IPS DF 19.7 (cell line): ENCODE measurements around the gene RALGAPA2.

ENCODE experiments used
- DNase-seq: peaks from one replicate; pipeline ENCODE4 v3.0.0-alpha.2; 2013; ENCODE audit warnings: low read depth, low spot score

Gene RALGAPA2

DNA sequence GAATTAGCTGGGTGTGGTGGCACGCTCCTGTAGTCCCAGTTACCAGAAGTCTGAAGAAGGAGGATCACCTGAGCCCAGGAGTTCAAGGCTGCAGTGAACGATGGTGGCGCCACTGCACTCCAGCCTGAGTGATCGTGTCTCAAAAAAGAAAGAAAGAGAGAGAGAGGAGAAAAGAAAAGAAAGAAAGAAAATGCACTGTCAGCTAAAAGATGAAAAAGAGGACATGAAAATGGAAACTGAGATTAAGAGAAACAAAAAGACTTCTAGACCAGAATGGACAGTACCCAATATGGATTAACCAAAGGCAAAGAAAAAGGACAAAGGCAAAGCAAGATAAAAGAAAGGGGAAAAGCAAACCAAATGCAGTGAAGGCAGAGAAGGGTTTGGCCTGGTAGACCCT lies 9.0 kb upstream of the RALGAPA2 start:
- DNase-seq = no peak

DNA sequence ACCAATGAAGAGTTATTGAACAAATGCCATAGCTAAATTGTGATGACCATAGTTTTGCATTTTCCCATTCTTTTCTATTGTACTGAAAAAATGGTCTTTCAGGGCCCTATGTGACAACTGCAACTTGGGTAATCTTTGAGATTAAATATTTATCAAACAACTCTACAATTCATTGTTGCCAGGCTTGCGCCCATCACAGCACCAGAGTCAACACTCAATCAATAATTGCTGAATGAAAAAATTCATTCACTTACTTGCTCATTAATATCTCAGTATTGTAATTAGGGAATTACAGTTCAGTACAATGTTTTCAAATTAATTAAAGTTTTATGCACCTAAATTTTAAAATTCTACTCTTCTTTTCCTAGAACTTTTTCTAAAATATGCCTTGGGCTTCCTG lies 7.7 kb upstream of the RALGAPA2 start:
- no peak for DNase-seq

DNA sequence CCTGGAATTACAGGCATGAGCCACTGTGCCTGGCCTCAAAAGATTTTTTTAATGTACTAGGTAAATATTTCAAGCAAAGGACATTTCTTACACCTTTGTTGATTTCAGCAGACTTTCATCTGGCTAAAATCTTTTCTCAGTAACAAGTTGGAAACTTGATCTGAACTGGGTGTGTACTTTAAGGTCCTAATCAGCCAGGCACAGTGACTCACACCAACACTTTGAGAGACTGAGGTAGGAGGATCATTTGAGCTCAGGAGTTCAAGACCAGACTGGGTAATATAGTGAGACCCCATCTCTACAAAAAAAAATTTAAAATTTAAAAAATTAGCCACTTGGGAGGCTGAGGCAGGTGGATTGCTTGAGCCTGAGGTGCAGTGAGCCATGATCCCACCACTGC lies 7.0 kb upstream of the RALGAPA2 start:
- DNase-seq = no peak

DNA sequence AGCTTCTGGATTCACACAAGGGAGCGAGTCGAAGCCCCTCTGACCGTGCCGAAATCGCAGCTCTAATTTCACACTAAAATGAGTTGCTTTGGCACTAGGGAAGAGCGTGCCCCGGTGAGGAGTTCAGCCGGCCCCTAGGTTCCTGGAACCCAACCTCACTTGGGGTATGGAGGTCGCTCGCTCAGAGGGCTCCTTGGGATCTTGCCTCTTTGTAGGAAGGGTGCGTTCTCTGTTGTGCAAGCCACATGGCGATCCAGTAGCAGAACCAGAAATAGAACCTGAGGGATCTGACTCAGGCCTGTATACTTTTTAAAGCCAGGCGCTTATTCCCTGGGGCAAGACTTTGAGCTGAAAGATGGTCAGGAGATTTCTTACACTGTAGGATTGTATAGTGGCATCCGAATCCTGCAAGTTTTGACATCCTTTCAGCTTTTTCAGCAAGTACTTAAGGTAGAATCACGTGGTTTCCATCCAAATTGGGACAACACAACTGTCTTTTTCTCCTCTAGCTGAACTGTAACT lies 861 bp upstream of the RALGAPA2 start:
- no peak for DNase-seq

DNA sequence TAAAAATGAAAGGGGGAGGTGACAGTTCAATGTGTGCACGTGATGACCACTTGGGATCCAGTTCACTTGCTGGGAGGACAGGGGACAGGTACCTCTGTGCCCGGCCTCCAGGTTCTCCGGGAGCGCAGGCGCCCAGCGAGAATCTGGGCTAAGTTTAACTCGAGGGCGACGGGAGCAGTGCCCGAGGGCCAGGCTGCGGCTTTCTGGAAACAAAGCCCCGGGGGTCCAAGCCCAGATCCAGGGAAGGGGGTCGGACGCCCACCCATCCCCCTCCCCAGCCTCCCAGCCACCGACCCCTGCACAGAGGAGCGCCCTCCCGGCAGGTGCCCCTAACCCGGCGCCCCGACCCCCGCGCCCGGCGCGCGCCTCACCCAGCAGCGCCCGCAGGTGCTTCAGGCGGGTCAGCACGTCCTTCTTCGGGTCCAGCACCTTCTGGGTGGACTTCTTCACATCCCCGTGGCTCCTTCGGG lies 405 bp downstream of the RALGAPA2 start:
- no peak for DNase-seq

DNA sequence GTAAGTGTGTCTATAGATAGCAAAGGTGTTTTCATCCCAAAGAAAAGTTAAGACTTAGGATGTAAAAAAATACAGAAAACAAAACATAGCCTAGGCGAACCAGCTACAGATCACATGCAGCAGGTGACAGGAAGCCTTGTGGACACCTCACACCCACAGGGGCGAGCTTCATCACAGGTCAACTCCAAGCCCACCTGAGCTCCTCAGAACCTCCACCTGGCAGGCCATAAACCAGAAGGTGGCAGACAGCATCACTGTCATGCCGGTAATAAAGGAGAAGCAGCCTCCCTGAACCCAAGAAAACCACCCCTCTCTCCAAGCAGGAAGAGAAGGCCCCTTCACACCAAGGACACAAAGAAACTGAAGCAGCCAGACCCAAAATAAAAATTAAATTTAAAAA lies 1.0 kb downstream of the RALGAPA2 start:
- no peak for DNase-seq

DNA sequence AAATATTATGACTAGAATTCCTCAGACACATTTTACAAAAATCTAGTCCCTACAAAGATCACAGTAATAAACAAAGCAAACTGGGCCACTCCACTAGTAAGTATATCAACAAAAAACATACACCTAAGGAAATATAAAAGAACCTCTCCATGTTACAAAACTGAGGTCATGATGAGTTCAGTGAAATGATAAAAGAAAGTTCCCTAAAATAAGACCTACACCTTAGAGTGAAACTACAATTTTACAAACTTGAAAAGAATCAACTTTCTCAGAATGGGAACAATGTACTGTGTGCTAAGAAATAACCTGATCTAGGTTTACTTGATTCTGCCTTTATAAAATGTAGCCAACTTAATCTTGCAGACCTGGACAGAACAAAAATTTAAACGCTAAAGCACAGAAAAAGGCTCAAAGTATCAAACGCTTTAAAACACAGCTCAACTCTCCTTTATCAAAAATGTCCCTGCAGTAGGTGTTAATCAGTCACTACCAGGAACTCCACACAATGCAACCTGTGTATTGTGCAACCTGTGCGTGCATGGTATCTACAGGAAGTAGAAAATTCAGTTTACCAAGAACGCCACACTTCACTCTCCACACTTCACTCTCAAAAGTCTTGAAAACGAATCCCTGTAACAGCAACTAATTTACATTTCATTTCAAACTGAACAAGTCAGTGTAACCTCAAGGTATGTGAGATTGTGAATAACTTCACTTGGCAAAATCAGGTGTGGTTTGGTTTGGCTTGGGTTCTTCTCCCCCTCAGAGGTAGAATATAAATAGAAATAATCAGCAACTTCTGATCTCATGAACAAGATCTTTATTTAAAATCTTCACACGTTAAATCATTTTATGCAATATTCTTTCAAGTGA lies 1.8 kb downstream of the RALGAPA2 start:
- no peak for DNase-seq

DNA sequence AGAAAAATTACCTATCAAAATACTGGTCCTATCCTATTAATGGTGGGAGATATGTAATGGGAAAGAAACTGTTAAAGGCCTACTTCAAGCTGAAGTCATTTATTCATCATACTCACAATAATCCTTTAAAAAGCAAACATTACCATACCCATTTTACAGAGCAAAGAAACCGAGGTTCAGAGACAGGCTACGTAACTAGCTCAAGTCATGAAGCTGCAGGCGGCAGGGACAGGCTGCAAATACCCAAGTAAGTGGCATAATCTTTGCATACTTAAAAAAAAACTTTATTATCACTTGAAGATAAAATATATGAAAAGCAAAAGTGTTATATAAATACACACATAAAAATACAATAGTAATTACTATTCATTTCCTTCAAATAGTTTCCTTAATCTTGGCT lies 2.6 kb downstream of the RALGAPA2 start:
- no peak for DNase-seq

DNA sequence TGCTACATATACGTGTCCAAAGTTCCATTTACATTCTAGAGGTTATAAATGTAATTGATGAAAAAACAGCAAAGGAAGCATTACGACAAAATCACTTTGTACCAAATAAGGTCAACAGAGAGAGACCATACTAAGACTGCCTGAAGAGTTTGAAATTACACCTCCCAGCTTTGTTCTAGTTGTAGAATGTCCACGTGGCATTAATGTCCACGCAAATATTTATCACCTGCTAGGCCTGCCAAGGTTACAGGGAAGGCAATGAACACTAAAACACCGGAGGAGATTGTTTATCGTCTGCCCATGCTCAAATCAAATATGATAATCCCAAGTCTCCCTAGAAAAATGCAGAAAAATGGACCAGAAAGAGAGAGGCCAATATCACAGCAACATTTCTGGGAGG lies 6.2 kb downstream of the RALGAPA2 start:
- no peak for DNase-seq

DNA sequence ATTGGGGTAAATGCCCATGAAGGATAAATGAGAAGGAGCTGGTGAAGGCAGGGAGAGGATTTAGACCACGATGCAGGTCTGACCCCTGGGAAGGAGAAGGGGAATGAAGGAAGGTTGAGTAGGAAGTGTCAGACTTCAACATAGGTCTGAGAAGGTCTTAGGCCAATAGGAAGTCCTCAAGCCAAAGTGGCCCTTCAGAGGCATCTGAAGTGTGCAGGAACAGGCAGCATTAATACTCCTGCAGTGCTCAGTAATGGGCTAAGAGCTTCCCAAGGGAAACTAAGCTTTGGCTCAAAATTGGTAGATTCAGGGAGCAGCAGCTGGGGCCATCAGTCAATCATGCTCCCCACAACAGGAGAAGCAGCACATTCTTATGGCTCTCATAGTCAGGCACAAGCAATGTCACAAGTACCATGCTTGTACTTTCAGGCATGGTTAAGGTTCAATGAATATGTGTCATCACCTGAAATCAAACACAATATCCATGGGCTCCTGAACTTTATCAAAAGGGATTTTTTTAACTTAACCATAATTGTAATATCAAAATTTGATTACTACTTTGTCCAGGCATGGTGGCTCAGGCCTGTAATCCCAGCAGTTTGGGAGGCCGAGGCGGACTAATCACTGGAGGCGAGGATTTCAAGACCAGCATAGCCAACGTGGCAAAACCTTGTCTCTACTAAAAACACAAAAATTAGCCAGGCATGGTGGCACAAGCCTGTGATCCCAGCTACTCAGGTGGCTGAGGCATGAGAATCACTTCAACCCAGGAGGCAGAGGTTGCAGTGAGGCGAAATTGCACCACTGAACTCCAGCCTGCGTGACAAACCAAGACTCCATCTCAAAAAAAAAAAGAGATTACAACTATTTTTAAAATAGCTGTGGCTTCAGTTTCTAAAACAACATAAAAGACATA lies 9.9 kb downstream of the RALGAPA2 start:
- no peak for DNase-seq

DNA sequence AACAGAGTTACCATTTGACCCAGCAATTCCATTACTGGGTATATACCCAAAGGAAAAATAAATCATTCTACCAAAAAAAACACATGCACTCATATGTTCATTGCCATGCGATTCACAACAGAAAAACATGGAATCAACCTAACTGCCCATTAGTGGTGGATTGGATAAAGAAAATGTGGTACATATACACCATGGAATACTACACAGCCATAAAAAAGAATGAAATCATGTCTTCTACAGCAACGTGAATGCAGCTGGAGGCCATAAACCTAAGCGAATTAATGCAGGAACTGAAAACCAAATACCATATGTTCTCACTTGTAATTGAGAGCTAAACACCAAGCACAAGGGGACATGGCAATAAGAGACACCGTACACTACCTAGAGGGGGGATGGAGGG lies 12.5 kb downstream of the RALGAPA2 start:
- DNase-seq = no peak

DNA sequence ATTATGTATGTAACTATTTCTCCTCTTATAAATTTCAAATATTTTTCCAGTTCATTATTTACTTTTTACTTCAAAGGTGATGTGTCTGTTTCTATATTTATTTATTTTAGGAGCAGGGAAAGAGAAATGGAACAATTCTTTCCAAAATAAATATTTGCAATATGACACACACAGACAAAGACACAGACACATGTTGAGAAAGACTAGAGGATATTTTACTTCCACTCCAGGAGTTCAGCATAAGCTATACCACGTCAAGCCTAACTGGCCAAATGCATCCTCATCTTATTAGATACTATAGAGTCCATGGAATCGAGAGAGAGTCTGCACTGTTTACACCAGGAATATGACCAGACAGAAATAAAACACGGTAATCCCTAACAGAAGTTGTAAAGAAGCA lies 13.3 kb downstream of the RALGAPA2 start:
- no peak for DNase-seq

DNA sequence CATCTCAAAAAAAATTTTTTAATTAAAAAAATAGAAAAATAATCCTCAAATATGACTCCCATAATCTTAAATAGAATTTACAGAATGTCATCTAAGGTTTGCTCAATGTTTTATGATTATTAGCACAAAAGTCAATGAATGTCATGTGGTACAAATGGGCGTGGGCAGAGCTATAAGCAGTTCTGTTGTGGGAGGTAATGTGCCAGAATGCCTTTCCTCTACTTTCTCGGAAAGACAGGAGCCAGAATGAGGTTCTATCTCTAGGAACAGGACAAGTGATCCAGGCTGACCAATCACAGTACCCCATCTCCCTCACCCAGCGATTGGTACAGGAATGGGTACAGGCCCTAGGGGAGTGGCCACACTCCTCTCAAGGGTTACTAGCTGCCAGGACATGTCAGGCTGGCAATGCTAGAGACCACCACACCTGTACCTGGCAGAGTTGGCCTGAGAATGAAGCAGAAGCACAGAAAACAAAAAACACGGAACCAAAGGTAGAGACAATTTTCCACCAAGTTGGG lies 15.1 kb downstream of the RALGAPA2 start:
- no peak for DNase-seq

DNA sequence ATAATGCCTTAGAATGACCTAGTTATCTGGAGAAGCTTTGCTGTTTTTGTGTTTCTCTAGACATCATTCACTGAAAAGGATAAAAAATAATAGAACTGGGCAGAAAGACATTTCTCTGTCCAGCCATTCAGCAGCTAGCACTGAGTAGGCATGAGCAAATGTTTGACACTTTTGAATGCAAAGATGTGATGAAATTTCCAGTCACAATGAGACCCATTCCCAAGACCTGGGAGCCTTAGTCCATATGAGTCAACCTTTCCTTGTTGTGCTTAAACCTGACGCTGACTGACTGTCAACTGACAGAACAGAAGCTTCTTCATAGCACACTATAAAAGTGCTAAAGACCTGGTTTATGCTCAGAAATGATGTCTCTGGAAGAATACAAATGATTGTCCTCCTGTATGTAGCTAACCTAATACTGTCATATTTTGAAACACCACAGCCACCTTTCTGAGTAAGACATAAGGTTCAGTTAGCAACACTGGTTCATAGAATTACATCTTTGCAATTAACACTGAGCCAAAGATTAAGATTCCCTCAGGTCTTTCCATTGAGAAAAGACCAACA lies 17.1 kb downstream of the RALGAPA2 start:
- no peak for DNase-seq

DNA sequence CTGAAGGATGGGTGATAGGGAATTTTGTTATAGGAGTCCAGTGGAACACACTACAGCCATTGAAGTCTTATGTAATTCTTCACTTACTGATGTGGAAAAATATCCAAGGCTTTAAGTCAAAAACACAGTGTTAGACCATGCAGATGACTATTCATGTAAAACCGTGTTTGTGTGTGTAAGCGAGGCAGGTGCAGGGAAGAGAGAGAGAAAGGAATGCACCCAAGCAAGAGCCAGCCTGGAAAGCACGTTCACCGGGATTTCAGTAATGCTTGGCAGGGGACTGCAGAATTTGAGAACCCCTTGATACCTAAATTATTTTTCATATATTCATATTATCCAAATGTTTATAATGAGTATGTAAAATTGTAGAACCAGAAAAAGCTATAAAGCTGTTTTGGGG lies 17.9 kb downstream of the RALGAPA2 start:
- no peak for DNase-seq

DNA sequence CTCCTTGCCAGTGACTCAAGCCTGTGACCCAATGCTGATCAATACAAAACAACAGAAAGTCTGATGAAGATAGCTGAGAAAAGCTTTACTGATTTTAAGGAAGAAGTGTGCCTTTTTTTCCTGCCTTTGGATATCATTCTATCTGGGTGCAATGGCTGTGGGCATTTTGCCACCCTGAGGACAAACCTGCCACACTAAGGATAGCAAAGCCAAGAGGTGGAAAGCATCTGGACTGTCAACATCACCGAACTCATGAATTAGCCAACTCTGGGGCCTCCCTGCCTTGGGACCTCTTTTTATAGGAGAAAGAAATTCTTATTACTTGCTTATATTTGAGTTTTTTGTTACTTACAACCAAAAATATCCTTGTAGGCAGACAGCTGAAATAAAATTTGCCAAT lies 19.9 kb downstream of the RALGAPA2 start:
- no peak for DNase-seq

DNA sequence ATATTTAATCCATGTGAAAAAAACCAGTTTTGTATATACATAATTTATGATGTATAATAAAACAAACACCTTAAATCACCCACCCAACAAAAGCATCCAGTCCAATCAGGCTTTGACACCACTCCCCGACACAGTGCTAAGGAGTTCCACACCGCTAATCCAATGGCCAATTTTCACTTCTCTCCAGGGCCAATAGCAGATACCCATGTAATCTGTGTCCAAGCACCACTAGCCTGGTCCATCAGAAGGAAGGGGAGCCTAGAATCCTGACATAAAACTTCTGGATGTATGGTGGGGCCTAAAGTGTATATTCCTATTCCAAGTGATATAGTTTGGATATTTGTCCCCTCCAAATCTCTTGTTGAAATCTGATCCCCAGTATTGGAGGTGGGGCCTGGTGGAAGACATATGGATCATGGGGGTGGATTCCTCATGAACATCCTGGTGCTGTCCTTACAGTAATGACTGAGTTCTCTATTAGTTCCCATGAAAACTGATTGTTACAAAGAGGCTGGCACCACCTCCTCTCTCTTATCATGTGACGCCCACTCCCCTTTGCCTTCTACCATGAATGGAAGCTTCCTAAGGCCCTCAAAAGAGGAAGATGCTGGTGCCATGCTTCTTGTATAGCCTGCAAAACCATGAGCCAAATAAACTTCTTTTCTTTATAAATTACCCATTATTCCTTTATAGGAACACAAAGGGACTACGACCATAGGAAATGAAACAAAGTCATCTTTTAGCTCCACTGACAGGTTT lies 20.8 kb downstream of the RALGAPA2 start:
- DNase-seq = no peak

DNA sequence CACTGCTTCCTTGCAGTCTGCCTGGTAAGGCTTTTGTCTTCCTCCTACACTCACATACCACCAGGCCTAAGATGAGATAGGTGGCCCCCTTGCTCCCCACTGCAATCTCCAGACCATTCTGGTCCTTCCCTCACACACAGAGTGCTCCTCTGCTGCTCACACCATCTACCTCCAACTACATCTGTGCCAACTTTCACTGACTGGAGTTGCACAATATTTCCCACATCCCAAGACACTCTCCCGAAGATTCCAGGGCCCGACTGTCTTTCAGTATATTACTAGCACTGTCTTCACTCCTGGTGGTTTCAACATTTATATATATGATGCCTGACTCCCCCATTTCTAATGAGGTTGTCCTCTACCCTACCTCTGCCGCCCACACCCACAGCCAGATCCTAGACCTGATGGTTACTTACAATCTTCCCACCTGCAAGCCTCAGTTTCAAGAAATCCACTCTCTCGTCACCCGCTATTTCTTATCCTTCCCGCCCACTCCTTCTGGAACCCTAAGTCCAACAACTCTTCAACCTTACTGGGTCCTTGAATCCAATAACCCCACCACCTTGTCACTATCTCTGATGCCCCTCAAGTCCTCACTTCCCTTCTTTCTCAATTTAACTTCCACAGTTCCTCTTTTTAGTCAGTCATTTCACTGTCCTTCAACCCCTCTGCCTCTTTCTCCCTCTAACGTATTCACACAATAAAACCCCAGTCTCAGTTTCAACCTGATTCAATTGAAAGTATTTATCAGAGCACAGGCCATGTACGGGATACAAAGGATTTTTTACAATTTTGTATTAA lies 21.6 kb downstream of the RALGAPA2 start:
- DNase-seq = no peak

DNA sequence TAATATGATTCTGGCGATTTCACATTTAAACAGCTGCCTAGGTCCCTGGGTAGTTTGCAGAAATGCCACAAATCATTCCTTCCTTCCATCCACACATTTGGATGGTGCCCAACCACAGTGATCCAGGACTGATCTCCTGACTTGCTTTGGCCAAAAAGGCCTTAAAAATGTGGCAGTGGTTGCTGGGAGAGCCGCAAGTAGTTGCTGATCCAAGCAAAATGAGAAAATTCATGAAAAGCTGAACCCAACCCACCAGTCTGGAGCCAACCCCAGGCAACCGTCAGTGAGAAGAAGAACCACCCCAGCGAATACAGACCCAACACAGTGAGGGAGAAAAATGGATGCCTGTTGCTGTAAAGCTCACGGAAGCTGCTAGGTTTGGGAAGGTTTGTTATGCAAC lies 25.1 kb downstream of the RALGAPA2 start:
- no peak for DNase-seq

DNA sequence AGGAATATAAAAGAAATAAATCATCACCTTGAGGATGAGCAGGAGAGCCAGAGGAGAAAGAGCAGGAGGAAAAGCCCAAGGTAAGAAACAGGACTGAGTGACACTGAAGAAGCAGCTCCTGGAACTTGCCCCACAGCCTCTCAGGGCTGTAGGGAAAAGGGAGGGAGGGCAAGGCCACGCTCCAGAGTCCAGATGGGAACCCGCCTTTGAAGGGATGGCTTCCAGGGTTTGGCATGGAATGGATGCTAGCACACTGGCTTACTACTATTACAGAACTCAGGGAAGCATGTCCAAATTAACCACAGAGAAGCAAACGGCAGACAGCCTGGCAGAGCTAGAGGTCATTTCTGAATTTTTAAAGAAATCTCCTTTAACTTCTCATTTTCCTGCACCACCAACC lies 26.8 kb downstream of the RALGAPA2 start:
- DNase-seq = no peak
